Karpas-422 (cell line): ENCODE data around the gene CANT1. TPM values are rescaled to one million over a fixed set of nuclear protein-coding genes. Genes with fewer than 3 reads are reported as not detected.
A peak's percentile ranks its signal among the peaks of the same experiment; 100 is the strongest.

Experiments used
- DNase-seq: peaks from one replicate; pipeline ENCODE4 v3.0.0-alpha.2; 2015
- H2AFZ ChIP-seq: fragments of 200-600 bp; sonication (generic); 2 replicates; pipeline ENCODE4 v1.6.1; 2014; ENCODE audit warnings: antibody characterized with exemption, low read length, mixed read lengths
- H3K27ac ChIP-seq: fragments of 200-600 bp; sonication (generic); 2 replicates; pipeline ENCODE4 v1.5.1; 2014; ENCODE audit warnings: mild to moderate bottlenecking, low read length, moderate library complexity
- H3K27me3 ChIP-seq: fragments of 200-600 bp; sonication (generic); 2 replicates; pipeline ENCODE4 v1.6.1; 2014; ENCODE audit warnings: low read length, mixed read lengths
- H3K36me3 ChIP-seq: fragments of 200-600 bp; sonication (generic); 2 replicates; pipeline ENCODE4 v1.6.1; 2014; ENCODE audit warnings: low read length, mixed read lengths; ENCODE audit not compliant: insufficient read depth
- H3K4me1 ChIP-seq: fragments of 200-600 bp; sonication (generic); 2 replicates; pipeline ENCODE4 v1.6.1; 2014; ENCODE audit warnings: mild to moderate bottlenecking, low read length, mixed read lengths
- H3K4me2 ChIP-seq: fragments of 200-600 bp; sonication (generic); 2 replicates; pipeline ENCODE4 v1.6.1; 2014; ENCODE audit warnings: low read length, low read depth, mild to moderate bottlenecking; ENCODE audit not compliant: poor library complexity, severe bottlenecking
- H3K4me3 ChIP-seq: fragments of 200-600 bp; sonication (generic); 2 replicates; pipeline ENCODE4 v1.5.1; 2014; ENCODE audit warnings: mild to moderate bottlenecking, antibody characterized with exemption, low read length, mixed read lengths
- H3K79me2 ChIP-seq: fragments of 200-600 bp; sonication (generic); 2 replicates; pipeline ENCODE4 v1.6.1; 2014; ENCODE audit warnings: mild to moderate bottlenecking, low read length, mixed read lengths
- H3K9ac ChIP-seq: fragments of 200-600 bp; sonication (generic); 2 replicates; pipeline ENCODE4 v1.6.0; 2014; ENCODE audit warnings: low read length
- H3K9me2 ChIP-seq: fragments of 200-600 bp; sonication (generic), shearing (Covaris generic); replicated peaks from 2 replicates; pipeline ENCODE4 v1.6.0; 2014; ENCODE audit warnings: mild to moderate bottlenecking, low read length, moderate library complexity; ENCODE audit not compliant: insufficient read depth
- H3K9me3 ChIP-seq: fragments of 300-700, 200-600 bp; sonication (generic); 2 replicates; pipeline ENCODE4 v1.6.1; 2014; ENCODE audit warnings: low read length, mixed read lengths
- H4K20me1 ChIP-seq: fragments of 200-600 bp; sonication (generic); 2 replicates; pipeline ENCODE4 v1.6.1; 2014; ENCODE audit warnings: mild to moderate bottlenecking, antibody characterized with exemption, low read length, low read depth; ENCODE audit not compliant: insufficient read depth
- total RNA-seq: library from RNA; depleted of rRNA; stranded (reverse); fragments of >200 nt; shearing (Covaris generic); gene quantifications from 2 replicates; pipeline ENCODE4 v1.2.3, GENCODE V29; 2014; ENCODE audit warnings: low replicate concordance

Gene CANT1
- total RNA-seq, 1 experiment from 2014 or later = 22.7 TPM

DNA sequence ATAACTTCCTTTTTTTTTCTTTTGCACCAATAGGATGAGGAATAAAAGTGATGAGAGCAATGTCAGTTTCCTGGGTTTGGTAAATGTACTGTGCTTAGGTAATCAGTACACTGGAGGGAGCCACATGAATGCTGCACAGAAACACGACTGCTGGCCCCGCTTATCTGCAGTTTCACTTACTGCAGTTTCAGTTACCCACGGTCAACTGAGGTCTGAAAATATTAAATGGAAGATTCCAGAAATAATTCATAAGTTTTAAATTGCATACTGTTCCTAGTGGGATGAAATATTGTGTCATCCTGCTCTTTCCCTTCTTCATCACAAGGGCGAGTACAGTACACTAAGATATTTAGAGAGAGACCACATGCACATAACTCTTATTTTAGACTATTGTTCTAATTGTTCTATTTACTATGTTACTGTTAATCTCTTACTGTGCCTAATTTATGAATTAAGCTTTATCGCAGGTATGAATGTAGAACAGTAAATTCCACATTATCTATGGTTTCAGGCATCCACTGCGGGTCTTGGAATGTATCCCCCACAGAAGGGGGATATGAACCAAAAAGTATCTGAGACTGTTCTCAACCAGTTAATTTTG, 23.4 kb downstream of the CANT1 start:
- Histone ChIP-seq H3K9ac (no peak overlapping the region), H3K27ac (no peak overlapping the region), H3K9me2 (no peaks in the 10 kb centered on the region), H3K79me2 (no peaks in the 10 kb centered on the region), H3K4me3 (no peak overlapping the region), H4K20me1 (no peaks in the 10 kb centered on the region), H3K27me3 (no peaks in the 10 kb centered on the region), H2AFZ (no peak overlapping the region), H3K4me1 (peaks cover 9% of the 10 kb centered on the region; the same call in 1 of the 2 replicates), H3K9me3 (no peaks in the 10 kb centered on the region), H3K36me3 (0 out of 2 replicates have a peak, but pooled peaks cover 6% of the 10 kb centered on the region), H3K4me2 (peak overlapping the region; percentile 19)
- DNase-seq = peak; percentile 69

- H3K79me2 ChIP-seq = no peaks in the 10 kb centered on the region
- no peaks in the 10 kb centered on the region for H3K9me2 ChIP-seq
- no peak overlapping the region for H3K27ac ChIP-seq
- no peaks in the 10 kb centered on the region for H3K9me3 ChIP-seq
- no peak overlapping the region for H3K4me2 ChIP-seq
- H4K20me1 ChIP-seq = no peaks in the 10 kb centered on the region
- no peak overlapping the region for H3K4me3 ChIP-seq
- peaks cover 9% of the 10 kb centered on the region; the same call in 1 of the 2 replicates for H3K4me1 ChIP-seq
- DNase-seq = no peak
- no peak overlapping the region for H3K9ac ChIP-seq
- no peaks in the 10 kb centered on the region for H3K27me3 ChIP-seq
- H3K36me3 ChIP-seq = 0 out of 2 replicates have a peak, but pooled peaks cover under 1% of the 10 kb centered on the region
- H2AFZ ChIP-seq = no peak overlapping the region
Observed at GRCh38 chr17:78985395-78985794, 24.2 kb downstream of the CANT1 start.

DNA sequence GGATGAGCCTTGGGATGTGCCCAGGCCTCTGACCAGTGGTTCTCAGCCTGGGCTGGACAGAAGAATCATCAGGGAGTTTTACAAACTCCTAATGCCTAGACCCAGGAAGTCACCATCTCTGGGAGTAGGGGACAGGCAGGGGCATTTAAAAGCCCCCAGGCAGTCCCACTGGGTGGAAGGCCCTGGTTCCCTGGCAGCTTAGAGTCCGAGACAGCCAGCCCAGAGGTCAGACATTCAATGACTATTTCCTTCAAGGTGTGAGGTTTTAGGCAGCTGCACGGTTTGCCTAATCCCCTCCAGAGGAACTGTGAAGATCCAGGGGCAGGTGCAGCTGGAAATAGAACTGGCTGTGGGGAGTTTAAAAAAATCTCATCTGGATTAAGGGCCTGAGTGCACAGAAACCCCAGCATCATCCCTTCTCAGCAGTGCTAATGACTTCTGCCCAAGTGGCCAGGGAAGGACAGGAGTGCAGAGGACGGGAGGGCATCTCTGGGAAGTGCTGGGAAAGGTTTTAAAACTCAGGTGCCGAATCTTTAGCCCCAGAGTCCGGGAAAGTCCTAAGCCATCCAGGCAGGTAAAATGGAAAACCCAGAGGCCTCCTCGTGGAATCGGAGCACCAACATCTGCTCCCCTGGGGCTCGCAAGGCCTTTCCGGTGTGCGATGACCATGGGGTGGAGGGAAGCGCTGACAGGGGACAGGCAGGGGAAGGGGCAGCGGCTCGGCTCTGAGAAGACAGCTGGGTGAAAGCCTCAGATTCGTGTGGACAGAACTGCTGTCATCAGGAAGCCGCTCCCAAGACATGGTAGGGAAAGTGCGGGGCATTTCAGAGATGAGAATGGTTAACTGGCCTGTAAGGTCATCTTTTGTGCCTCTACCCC, 28.3 kb downstream of the CANT1 start:
- H4K20me1 ChIP-seq = no peaks in the 10 kb centered on the region
- H3K27me3 ChIP-seq = no peaks in the 10 kb centered on the region
- H3K9me3 ChIP-seq = no peaks in the 10 kb centered on the region
- H3K79me2 ChIP-seq = no peaks in the 10 kb centered on the region
- H3K4me3 ChIP-seq = no peak overlapping the region
- no peak overlapping the region for H3K4me2 ChIP-seq
- H3K4me1 ChIP-seq = peaks cover 34% of the 10 kb centered on the region
- H3K36me3 ChIP-seq = no peaks in the 10 kb centered on the region
- H3K9ac ChIP-seq = no peak overlapping the region
- H2AFZ ChIP-seq = no peak overlapping the region
- H3K9me2 ChIP-seq = no peaks in the 10 kb centered on the region
- DNase-seq = no peak
- no peak overlapping the region for H3K27ac ChIP-seq

GRCh38 chr17:78980624-78980972, 29.0 kb downstream of the CANT1 start:
- Histone ChIP-seq H3K36me3 (no peaks in the 10 kb centered on the region), H3K27me3 (no peaks in the 10 kb centered on the region), H3K79me2 (no peaks in the 10 kb centered on the region), H2AFZ (no peak overlapping the region), H3K9me2 (no peaks in the 10 kb centered on the region), H3K27ac (no peak overlapping the region), H3K9ac (no peak overlapping the region), H3K4me1 (peaks cover 35% of the 10 kb centered on the region), H3K9me3 (no peaks in the 10 kb centered on the region), H3K4me3 (no peak overlapping the region), H3K4me2 (no peak overlapping the region), H4K20me1 (no peaks in the 10 kb centered on the region)
- no peak for DNase-seq

GRCh38 chr17:78979780-78980623, 29.6 kb downstream of the CANT1 start, which contains the start of gene LGALS3BP:
LGALS3BP (minus strand) TSS chr17:78979923; CDS start chr17:78977191, 2,732 bp downstream.
- H3K79me2 ChIP-seq = no peaks in the 10 kb centered on the region
- peak within 1 kb of the TSS; percentile 11; the same call in 1 of the 2 replicates for H3K4me3 ChIP-seq
- no peaks in the 10 kb centered on the region for H3K27me3 ChIP-seq
- no peaks in the 10 kb centered on the region for H3K36me3 ChIP-seq
- no peak within 1 kb of the TSS; the same call in 1 of the 2 replicates for H2AFZ ChIP-seq
- H3K9ac ChIP-seq = peak within 1 kb of the TSS; percentile 32; the same call in 1 of the 2 replicates
- H4K20me1 ChIP-seq = no peaks in the 10 kb centered on the region
- H3K27ac ChIP-seq = no peak within 1 kb of the TSS
- DNase-seq = no peak
- no peaks in the 10 kb centered on the region for H3K9me2 ChIP-seq
- peak within 1 kb of the TSS; percentile 30 for H3K4me2 ChIP-seq
- peaks cover 41% of the 10 kb centered on the region for H3K4me1 ChIP-seq
- no peaks in the 10 kb centered on the region for H3K9me3 ChIP-seq

GRCh38 chr17:78977997-78978973, 31.3 kb downstream of the CANT1 start:
- DNase-seq = no peak
- Histone ChIP-seq H3K4me3 (no peak overlapping the region), H3K79me2 (no peaks in the 10 kb centered on the region), H3K9ac (no peak overlapping the region), H3K4me1 (peaks cover 41% of the 10 kb centered on the region), H3K36me3 (no peaks in the 10 kb centered on the region), H3K4me2 (peak overlapping the region; percentile 79), H3K9me2 (no peaks in the 10 kb centered on the region), H4K20me1 (0 out of 2 replicates have a peak, but pooled peaks cover 2% of the 10 kb centered on the region), H3K9me3 (no peaks in the 10 kb centered on the region), H3K27me3 (no peaks in the 10 kb centered on the region), H2AFZ (no peak overlapping the region), H3K27ac (no peak overlapping the region)

GRCh38 chr17:78977681-78977943, 32.0 kb downstream of the CANT1 start:
- Histone ChIP-seq H3K4me1 (peaks cover 41% of the 10 kb centered on the region), H3K4me2 (peak overlapping the region; percentile 79), H2AFZ (no peak overlapping the region), H3K9me3 (no peaks in the 10 kb centered on the region), H4K20me1 (0 out of 2 replicates have a peak, but pooled peaks cover 2% of the 10 kb centered on the region), H3K9me2 (no peaks in the 10 kb centered on the region), H3K27me3 (no peaks in the 10 kb centered on the region), H3K79me2 (no peaks in the 10 kb centered on the region), H3K27ac (peak overlapping the region; percentile 51), H3K9ac (peak overlapping the region; percentile 71), H3K36me3 (no peaks in the 10 kb centered on the region), H3K4me3 (peak overlapping the region; percentile 58; the same call in 1 of the 2 replicates)
- no peak for DNase-seq
